Stimulated activated CD4-positive, alpha-beta T cell treated with anti-CD3 and anti-CD28 coated beads, Interleukin-1b, Interleukin-23, amount 100 ng/mL, for 24 hours (primary cell): Measurements from ENCODE around the gene SNIP1.
"Not testable (repeated sequence)": the region's sequence is repeated elsewhere in the genome, so short reads cannot be mapped to it uniquely, and the experiment has no call there.

ENCODE experiments used
- DNase-seq, 4 experiments: peaks; one replicate each; pipeline ENCODE4 v3.0.0-alpha.2; 2020; ENCODE audit warnings: low read depth in 4 of 4, low spot score in 1 of 4

SNIP1 gene

GRCh38 chr1:37553927-37554808 lies at the start of gene SNIP1:
SNIP1 (minus strand) TSS chr1:37554293; CDS start chr1:37554229, 64 bp downstream.
- DNase-seq, result peak; percentile 65 to 79 (median 78)

- no peak for DNase-seq
Observed at GRCh38 chr1:37602750-37603694, 48.9 kb upstream of the SNIP1 start.

- DNase-seq, result no peak
Observed at GRCh38 chr1:37601441-37601840, 47.3 kb upstream of the SNIP1 start.

GRCh38 chr1:37599940-37600339 lies 45.8 kb upstream of the SNIP1 start:
- no peak for DNase-seq

GRCh38 chr1:37596182-37596667 lies 42.1 kb upstream of the SNIP1 start:
- no peak for DNase-seq

- DNase-seq, result peak; percentile 93 to 97 (median 96)
Observed at GRCh38 chr1:37595440-37596181, 41.5 kb upstream of the SNIP1 start, which contains the start of gene GNL2. GNL2 (minus strand) TSS chr1:37595937; CDS start chr1:37595822, 115 bp downstream.

- no peak for DNase-seq
Observed at GRCh38 chr1:37593726-37594125, 39.6 kb upstream of the SNIP1 start.

GRCh38 chr1:37588939-37589338 lies 34.8 kb upstream of the SNIP1 start:
- no peak for DNase-seq

GRCh38 chr1:37584544-37584943 lies 30.5 kb upstream of the SNIP1 start:
- DNase-seq, result not testable (repeated sequence)

- DNase-seq, result no peak
Observed at GRCh38 chr1:37575692-37576091, 21.6 kb upstream of the SNIP1 start.

GRCh38 chr1:37574834-37575480 lies 20.9 kb upstream of the SNIP1 start:
- no peak for DNase-seq

GRCh38 chr1:37570528-37571334 lies 16.6 kb upstream of the SNIP1 start:
- DNase-seq, result no peak

GRCh38 chr1:37567023-37567422 lies 12.9 kb upstream of the SNIP1 start:
- no peak for DNase-seq

- DNase-seq, result no peak
Observed at GRCh38 chr1:37564892-37565291, 10.8 kb upstream of the SNIP1 start.

GRCh38 chr1:37562984-37563383 lies 8.9 kb upstream of the SNIP1 start:
- no peak for DNase-seq

GRCh38 chr1:37561133-37562132 lies 7.3 kb upstream of the SNIP1 start:
- peak in 1 of 4 experiments; percentile 17 for DNase-seq

- DNase-seq, result no peak
Observed at GRCh38 chr1:37560401-37561132, 6.5 kb upstream of the SNIP1 start.
